ENCODE results near the gene PLAAT2.

GRCh38 chr11:63610604-63611394, 47.6 kb upstream of the PLAAT2 start:
- TF ChIP-seq POLR2A (IDR thresholded peaks at IDR 0.05; ENCODE audit: insufficient read depth in 1 of 2, low read depth in 2 of 2, low read length in 2 of 2), result no peak
- TF ChIP-seq ZNF274 (CRISPR knock-in tag; IDR thresholded peaks at IDR 0.05), result no peak
